Astrocyte (in vitro differentiated cells and primary cell): ENCODE results near the gene STK39.

ENCODE experiments used
- CTCF ChIP-seq: IDR thresholded peaks from 2 replicates; pipeline ENCODE4 v1.5.1; 2011; ENCODE audit warnings: low read depth, mild to moderate bottlenecking, inconsistent platforms, low read length, moderate library complexity; ENCODE audit not compliant: insufficient read depth
- EZH2 ChIP-seq: IDR thresholded peaks from 2 replicates; pipeline ENCODE4 v1.6.1; 2012; ENCODE audit warnings: mild to moderate bottlenecking, low read length, inconsistent platforms; ENCODE audit not compliant: insufficient read depth

- no peak for TF ChIP-seq EZH2
- TF ChIP-seq CTCF = no peak
These were observed 46.3 kb downstream of the STK39 start for GRCh38 chr2:168200930-168201583.
